OCI-LY1 (cell line): ENCODE data around the gene ELF4.
A peak's percentile ranks its signal among the peaks of the same experiment; 100 is the strongest.

Experiments
- H2AFZ ChIP-seq: fragments of 200-600 bp; sonication (generic), shearing (Covaris generic); 2 replicates; pipeline ENCODE4 v1.6.0; 2014; ENCODE audit warnings: antibody characterized with exemption, mild to moderate bottlenecking, low read length
- H3F3A ChIP-seq: fragments of 200-600 bp; sonication (generic), shearing (Covaris generic); 2 replicates; pipeline ENCODE4 v1.6.0; 2014; ENCODE audit warnings: mild to moderate bottlenecking, antibody characterized with exemption, low read length, moderate library complexity; ENCODE audit not compliant: insufficient read depth
- H3K27ac ChIP-seq: fragments of 200-600 bp; sonication (generic); 2 replicates; pipeline ENCODE4 v1.5.1; 2014; ENCODE audit warnings: low read length, mixed run types, mild to moderate bottlenecking, low read depth; ENCODE audit not compliant: poor library complexity, severe bottlenecking
- H3K27me3 ChIP-seq: fragments of 200-600 bp; sonication (generic); 2 replicates; pipeline ENCODE4 v1.6.0; 2014; ENCODE audit warnings: antibody characterized with exemption, mild to moderate bottlenecking, low read length, moderate library complexity; ENCODE audit not compliant: insufficient read depth
- H3K36me3 ChIP-seq: fragments of 200-600 bp; sonication (generic); 2 replicates; pipeline ENCODE4 v1.6.1; 2014; ENCODE audit warnings: mild to moderate bottlenecking, antibody characterized with exemption, low read length, moderate library complexity, mixed read lengths; ENCODE audit not compliant: insufficient read depth
- H3K4me1 ChIP-seq: fragments of 200-600 bp; sonication (generic); 2 replicates; pipeline ENCODE4 v1.5.1; 2014; ENCODE audit warnings: mild to moderate bottlenecking, low read length, moderate library complexity; ENCODE audit not compliant: insufficient read depth, severe bottlenecking
- H3K4me2 ChIP-seq: fragments of 200-600 bp; sonication (generic), shearing (Covaris generic); 2 replicates; pipeline ENCODE4 v1.6.1; 2014; ENCODE audit warnings: low read length
- H3K4me3 ChIP-seq: fragments of 200-600 bp; sonication (generic); 2 replicates; pipeline ENCODE4 v1.5.1; 2014; ENCODE audit warnings: low read length, low read depth, mild to moderate bottlenecking, mixed read lengths; ENCODE audit not compliant: poor library complexity, severe bottlenecking
- H3K79me2 ChIP-seq: fragments of 200-600 bp; shearing (Covaris generic); 2 replicates; pipeline ENCODE4 v1.6.1; 2016; ENCODE audit warnings: mixed run types, low read length, mixed read lengths; ENCODE audit not compliant: insufficient read depth
- H3K9ac ChIP-seq: fragments of 200-600 bp; sonication (generic), shearing (Covaris generic); 2 replicates; pipeline ENCODE4 v1.6.1; 2014; ENCODE audit warnings: mild to moderate bottlenecking, low read length, mixed read lengths
- H3K9me2 ChIP-seq: fragments of 200-600 bp; sonication (generic), shearing (Covaris generic); 2 replicates; pipeline ENCODE4 v1.6.1; 2014; ENCODE audit warnings: low read depth, mild to moderate bottlenecking, low read length, mixed read lengths
- H3K9me3 ChIP-seq: fragments of 200-600 bp; shearing (Covaris generic); 2 replicates; pipeline ENCODE4 v1.6.1; 2014; ENCODE audit warnings: low read length, mixed read lengths
- H4K20me1 ChIP-seq: fragments of 200-600 bp; sonication (generic), shearing (Covaris generic); 2 replicates; pipeline ENCODE4 v1.6.0; 2016; ENCODE audit warnings: mild to moderate bottlenecking, low read length; ENCODE audit not compliant: insufficient read depth
- EZH2 ChIP-seq: fragments of 200-600 bp; sonication (generic), shearing (Covaris generic); IDR thresholded peaks from 2 replicates; pipeline ENCODE4 v1.8.0; 2017; ENCODE audit warnings: borderline replicate concordance, mixed run types, mild to moderate bottlenecking, antibody characterized with exemption, low read length, moderate library complexity, mixed read lengths
- TF ChIP-seq, protein P1 (sequence below): fragments of 200-600 bp; sonication (generic), shearing (Covaris generic); IDR thresholded peaks from 2 replicates; pipeline ENCODE4 v1.5.1; 2017; ENCODE audit warnings: mild to moderate bottlenecking, antibody characterized with exemption, low read length, moderate library complexity, mixed read lengths

The ELF4 gene

DNA sequence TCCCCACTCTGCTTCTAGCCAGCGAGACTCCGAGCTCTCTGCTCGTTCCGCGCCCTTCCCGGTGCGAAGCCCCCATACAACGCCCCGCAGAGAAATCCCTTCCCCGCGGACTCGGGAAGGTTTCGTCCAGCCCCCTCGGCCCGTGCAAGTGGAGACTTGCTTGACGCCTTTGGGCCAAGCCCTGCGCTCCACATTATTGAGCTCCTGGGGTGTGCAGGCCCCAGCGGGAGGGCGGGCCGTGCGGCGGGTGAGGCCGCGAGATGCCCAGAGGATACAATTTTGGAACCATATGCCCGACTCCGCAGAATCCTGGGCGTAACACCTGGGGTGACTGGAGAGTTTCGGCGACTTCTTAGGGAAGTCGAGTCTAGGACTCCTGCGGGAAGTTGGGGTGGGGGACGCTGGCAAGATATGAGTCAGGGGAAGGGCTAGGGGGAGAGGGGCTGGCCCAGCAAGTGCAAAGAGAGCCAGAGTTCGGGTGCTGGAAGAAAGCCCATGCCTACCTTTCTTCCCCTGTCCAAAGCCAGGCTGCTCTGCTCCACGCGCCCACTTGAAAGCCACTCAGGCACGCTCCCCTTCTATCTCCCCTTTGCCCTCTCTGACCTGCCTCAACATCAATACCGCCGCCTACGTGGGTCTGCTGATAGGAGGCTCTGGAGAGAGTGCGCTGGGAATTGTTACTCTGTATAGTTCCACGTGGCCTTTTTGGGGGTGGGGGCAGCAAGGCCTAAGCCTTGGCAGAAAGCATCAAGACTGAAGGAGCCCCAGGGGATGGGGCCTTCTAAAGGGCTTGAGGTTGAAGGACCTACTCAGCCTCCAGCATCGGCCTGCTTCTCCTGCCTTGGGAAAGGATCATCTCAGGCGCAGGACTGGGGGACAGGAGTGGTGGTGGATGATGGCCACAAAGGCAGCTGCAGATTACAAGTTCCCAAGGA is 1.2 kb upstream of the ELF4 start:
- Histone ChIP-seq H3K4me1 (peaks cover 36% of the 10 kb centered on the region), H3F3A (no peaks in the 10 kb centered on the region), H3K9me3 (no peaks in the 10 kb centered on the region), H3K4me3 (peak overlapping the region; percentile 55), H3K4me2 (peak overlapping the region; percentile 66), H3K79me2 (peaks cover 23% of the 10 kb centered on the region), H3K27me3 (no peaks in the 10 kb centered on the region), H3K9ac (peak overlapping the region; percentile 70), H4K20me1 (no peaks in the 10 kb centered on the region), H2AFZ (no peak overlapping the region), H3K9me2 (no peaks in the 10 kb centered on the region), H3K36me3 (no peaks in the 10 kb centered on the region), H3K27ac (no peak overlapping the region)
- TF ChIP-seq, protein P1, sequence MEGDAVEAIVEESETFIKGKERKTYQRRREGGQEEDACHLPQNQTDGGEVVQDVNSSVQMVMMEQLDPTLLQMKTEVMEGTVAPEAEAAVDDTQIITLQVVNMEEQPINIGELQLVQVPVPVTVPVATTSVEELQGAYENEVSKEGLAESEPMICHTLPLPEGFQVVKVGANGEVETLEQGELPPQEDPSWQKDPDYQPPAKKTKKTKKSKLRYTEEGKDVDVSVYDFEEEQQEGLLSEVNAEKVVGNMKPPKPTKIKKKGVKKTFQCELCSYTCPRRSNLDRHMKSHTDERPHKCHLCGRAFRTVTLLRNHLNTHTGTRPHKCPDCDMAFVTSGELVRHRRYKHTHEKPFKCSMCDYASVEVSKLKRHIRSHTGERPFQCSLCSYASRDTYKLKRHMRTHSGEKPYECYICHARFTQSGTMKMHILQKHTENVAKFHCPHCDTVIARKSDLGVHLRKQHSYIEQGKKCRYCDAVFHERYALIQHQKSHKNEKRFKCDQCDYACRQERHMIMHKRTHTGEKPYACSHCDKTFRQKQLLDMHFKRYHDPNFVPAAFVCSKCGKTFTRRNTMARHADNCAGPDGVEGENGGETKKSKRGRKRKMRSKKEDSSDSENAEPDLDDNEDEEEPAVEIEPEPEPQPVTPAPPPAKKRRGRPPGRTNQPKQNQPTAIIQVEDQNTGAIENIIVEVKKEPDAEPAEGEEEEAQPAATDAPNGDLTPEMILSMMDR: no peak
- no peak for TF ChIP-seq EZH2

DNA sequence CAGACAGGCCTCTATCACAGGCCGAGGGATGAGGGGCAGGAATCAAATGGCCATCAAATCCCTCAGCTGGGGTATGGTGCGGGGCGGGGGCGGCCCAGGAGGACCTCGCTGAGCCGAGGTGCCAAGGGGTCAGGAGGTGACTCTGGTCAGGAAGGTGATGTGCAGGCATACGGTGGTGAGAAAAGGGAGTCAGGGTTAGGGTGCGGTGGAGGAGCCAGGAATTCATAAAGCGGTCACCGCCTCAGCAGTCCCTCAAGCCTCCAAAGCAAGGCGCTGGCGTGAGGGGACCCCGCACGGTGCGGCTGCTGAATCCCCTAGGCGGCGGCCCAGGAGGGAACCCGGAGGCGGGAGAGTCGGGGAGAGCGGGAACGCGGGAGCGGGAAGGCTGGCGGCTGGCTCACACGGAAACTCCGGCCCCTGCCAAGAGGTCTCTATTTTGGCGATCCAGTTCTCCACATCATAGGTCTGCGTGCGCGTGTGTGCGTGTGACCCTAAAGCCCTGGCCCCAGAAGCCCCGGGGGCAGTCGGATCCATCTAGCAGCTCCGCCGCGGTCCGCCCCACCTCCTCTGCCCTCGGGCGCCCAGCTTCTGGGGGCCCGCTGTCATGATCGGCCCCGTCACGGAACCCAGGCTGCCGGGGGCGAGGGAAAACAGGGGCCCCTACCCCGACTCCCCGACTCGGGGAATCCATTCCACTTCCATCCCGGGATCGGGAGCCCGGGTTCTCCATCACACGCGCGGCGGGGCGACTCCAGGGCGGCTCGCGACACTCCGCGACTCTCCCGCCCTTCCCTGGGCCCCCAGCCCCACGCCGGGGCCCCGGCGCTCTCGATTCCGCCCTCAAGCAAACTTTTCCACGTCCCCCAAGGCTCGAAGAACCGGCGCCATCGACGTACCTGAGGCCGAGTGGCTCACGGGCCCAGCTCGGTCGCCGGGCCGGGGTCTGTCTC is 593 bp downstream of the ELF4 start:
- Histone ChIP-seq H3F3A (no peaks in the 10 kb centered on the region), H3K9me3 (no peaks in the 10 kb centered on the region), H3K79me2 (peaks cover 27% of the 10 kb centered on the region), H3K4me3 (peak overlapping the region; percentile 86), H3K27me3 (no peaks in the 10 kb centered on the region), H3K27ac (peak overlapping the region; percentile 87), H3K4me1 (peaks cover 50% of the 10 kb centered on the region), H3K9ac (peak overlapping the region; percentile 77), H3K36me3 (no peaks in the 10 kb centered on the region), H4K20me1 (no peaks in the 10 kb centered on the region), H3K4me2 (peak overlapping the region; percentile 98), H2AFZ (no peak overlapping the region), H3K9me2 (no peaks in the 10 kb centered on the region)
- TF ChIP-seq EZH2: no peak
- TF ChIP-seq, protein P1: no peak

DNA sequence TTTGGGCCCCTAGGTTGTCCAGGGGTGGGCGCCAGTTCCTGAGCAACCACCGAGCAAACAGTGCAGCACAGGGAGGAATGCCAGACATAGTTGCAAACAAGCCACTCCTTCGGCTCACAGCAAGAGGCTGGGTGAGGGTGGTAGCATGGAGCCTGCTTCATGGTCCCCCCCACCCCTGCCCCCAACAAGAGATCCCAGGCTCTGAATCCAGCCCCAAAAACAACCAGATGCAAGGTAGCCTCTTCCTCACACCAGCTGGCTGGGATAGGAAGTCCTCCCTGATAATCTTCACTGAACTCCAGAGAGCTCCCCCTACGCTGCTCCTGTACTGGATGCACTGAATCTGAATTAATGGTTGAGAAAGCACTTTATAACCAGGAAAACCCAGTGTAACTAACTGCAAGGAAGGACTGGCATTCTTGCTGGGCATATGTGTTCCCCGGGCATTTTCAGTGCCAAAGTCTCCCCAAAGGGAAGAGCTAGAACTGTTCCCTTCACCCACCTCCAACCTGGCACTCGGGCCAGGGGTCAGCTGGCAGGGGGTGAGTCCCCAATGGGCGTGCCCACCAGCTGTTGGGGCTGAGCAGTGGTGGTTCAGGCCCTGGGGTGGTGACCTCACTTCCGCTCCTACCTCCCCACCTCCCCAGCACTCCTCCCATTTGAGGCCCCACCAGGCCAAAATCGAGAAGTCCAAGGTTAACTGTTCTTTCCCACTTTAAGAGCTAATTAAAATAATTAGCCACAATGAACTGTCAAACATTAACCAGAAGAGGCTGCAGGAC is 1.5 kb downstream of the ELF4 start:
- peak overlapping the region; percentile 86 for H3K4me3 ChIP-seq
- peak overlapping the region; percentile 98 for H3K4me2 ChIP-seq
- peaks cover 50% of the 10 kb centered on the region for H3K4me1 ChIP-seq
- H3K27ac ChIP-seq: peak overlapping the region; percentile 87
- no peak for TF ChIP-seq EZH2
- TF ChIP-seq, protein P1: no peak
- H3F3A ChIP-seq: no peaks in the 10 kb centered on the region
- no peak overlapping the region for H2AFZ ChIP-seq
- H3K9me2 ChIP-seq: no peaks in the 10 kb centered on the region
- H3K9ac ChIP-seq: peak overlapping the region; percentile 77
- no peaks in the 10 kb centered on the region for H3K27me3 ChIP-seq
- H3K9me3 ChIP-seq: no peaks in the 10 kb centered on the region
- no peaks in the 10 kb centered on the region for H3K36me3 ChIP-seq
- no peaks in the 10 kb centered on the region for H4K20me1 ChIP-seq
- peaks cover 29% of the 10 kb centered on the region for H3K79me2 ChIP-seq
